Neural progenitor cell (in vitro differentiated cells): Measurements from ENCODE around the gene MMD2. TPM values are rescaled to one million over a fixed set of nuclear protein-coding genes. Genes with fewer than 3 reads are reported as not detected.
A peak's percentile ranks its signal among the peaks of the same experiment; 100 is the strongest.

Source experiments
- DNase-seq: peaks from one replicate; pipeline ENCODE4 v3.0.0-alpha.2; 2016; ENCODE audit warnings: low spot score
- H2AFZ ChIP-seq: fragments of 200-600 bp; sonication (generic); replicated peaks from 2 replicates; pipeline ENCODE4 v1.6.1; 2016; ENCODE audit warnings: antibody characterized with exemption
- H3F3A ChIP-seq: fragments of 200-600 bp; sonication (generic); 2 replicates; pipeline ENCODE4 v1.6.1; 2016; ENCODE audit warnings: antibody characterized with exemption, low read depth
- H3K27ac ChIP-seq: fragments of 200-600 bp; sonication (generic); 2 replicates; pipeline ENCODE4 v1.5.1; 2016; ENCODE audit warnings: mild to moderate bottlenecking
- H3K27me3 ChIP-seq: fragments of 200-600 bp; sonication (generic); 2 replicates; pipeline ENCODE4 v1.6.1; 2016; ENCODE audit warnings: mild to moderate bottlenecking, moderate library complexity
- H3K36me3 ChIP-seq: fragments of 200-600 bp; sonication (generic); 2 replicates; pipeline ENCODE4 v1.5.1; 2016
- H3K4me1 ChIP-seq: fragments of 200-600 bp; sonication (generic); 2 replicates; pipeline ENCODE4 v1.6.1; 2016; ENCODE audit warnings: mixed run types
- H3K4me2 ChIP-seq: fragments of 200-600 bp; sonication (generic); 2 replicates; pipeline ENCODE4 v1.6.1; 2016
- H3K4me3 ChIP-seq: fragments of 200-600 bp; sonication (generic); 2 replicates; pipeline ENCODE4 v1.5.1; 2016
- H3K79me2 ChIP-seq: fragments of 200-600 bp; sonication (generic); 2 replicates; pipeline ENCODE4 v1.6.1; 2016; ENCODE audit warnings: low read depth
- H3K9ac ChIP-seq: fragments of 200-600 bp; sonication (generic); 2 replicates; pipeline ENCODE4 v1.6.1; 2016
- H3K9me3 ChIP-seq: fragments of 200-600 bp; sonication (generic); 2 replicates; pipeline ENCODE4 v1.5.1; 2016; ENCODE audit warnings: low read depth
- H4K20me1 ChIP-seq: fragments of 200-600 bp; sonication (generic); 2 replicates; pipeline ENCODE4 v1.6.1; 2016; ENCODE audit warnings: low read depth
- H3K27ac Mint-ChIP-seq: 3 replicates; pipeline ENCODE4 v1.8.0; 2021; ENCODE audit warnings: mixed read lengths
- H3K27me3 Mint-ChIP-seq: 2 replicates; pipeline ENCODE4 v1.8.0; 2022; ENCODE audit warnings: low read depth, mild to moderate bottlenecking, inconsistent platforms, moderate library complexity, mixed read lengths; ENCODE audit not compliant: insufficient read depth
- H3K36me3 Mint-ChIP-seq: 3 replicates; pipeline ENCODE4 v1.8.0; 2021; ENCODE audit warnings: mixed read lengths
- H3K4me1 Mint-ChIP-seq: 3 replicates; pipeline ENCODE4 v1.8.0; 2021; ENCODE audit warnings: mixed read lengths
- H3K4me3 Mint-ChIP-seq: 3 replicates; pipeline ENCODE4 v1.8.0; 2021; ENCODE audit warnings: mild to moderate bottlenecking, moderate library complexity, mixed read lengths
- H3K9me3 Mint-ChIP-seq: 3 replicates; pipeline ENCODE4 v1.8.0; 2020; ENCODE audit warnings: mixed read lengths
- CTCF ChIP-seq: fragments of 200-600 bp; sonication (generic); IDR thresholded peaks from 2 replicates; pipeline ENCODE4 v1.5.1; 2017; ENCODE audit warnings: antibody characterized with exemption, mild to moderate bottlenecking
- EZH2 ChIP-seq: fragments of 200-600 bp; sonication (generic); IDR thresholded peaks from 2 replicates; pipeline ENCODE4 v1.6.1; 2017; ENCODE audit warnings: antibody characterized with exemption, mild to moderate bottlenecking, moderate library complexity
- EZH2phosphoT487 ChIP-seq: fragments of 200-600 bp; sonication (generic); IDR thresholded peaks from 2 replicates; pipeline ENCODE4 v1.6.1; 2017; ENCODE audit warnings: antibody characterized with exemption
- total RNA-seq: library from RNA; depleted of rRNA; stranded (reverse); fragments of >200 nt; gene quantifications from 2 replicates; pipeline ENCODE4 v1.2.3, GENCODE V29; 2015; ENCODE audit warnings: low replicate concordance

The MMD2 gene
- total RNA-seq, 1 donor from 2014 or later = not detected

GRCh38 chr7:4957847-4958476 is 1.0 kb downstream of the MMD2 start:
- DNase-seq = no peak
- no peaks in the 10 kb centered on the region for H3K36me3 Mint-ChIP-seq

GRCh38 chr7:4951903-4952636 is 6.9 kb downstream of the MMD2 start:
- no peak overlapping the region for H3K27ac ChIP-seq
- no peaks in the 10 kb centered on the region for H3K9me3 ChIP-seq
- no peaks in the 10 kb centered on the region for H3F3A ChIP-seq
- no peak overlapping the region for H3K4me2 ChIP-seq
- peaks cover 8% of the 10 kb centered on the region for H3K9me3 Mint-ChIP-seq
- H3K27me3 ChIP-seq = peaks cover 24% of the 10 kb centered on the region
- H3K36me3 Mint-ChIP-seq = no peaks in the 10 kb centered on the region
- H3K4me3 ChIP-seq = no peak overlapping the region
- no peaks in the 10 kb centered on the region for H3K36me3 ChIP-seq
- H3K79me2 ChIP-seq = no peaks in the 10 kb centered on the region
- no peak overlapping the region for H3K4me3 Mint-ChIP-seq
- peaks cover 24% of the 10 kb centered on the region for H3K27me3 Mint-ChIP-seq
- no peak overlapping the region for H3K9ac ChIP-seq
- TF ChIP-seq EZH2phosphoT487 (no peak), CTCF (no peak), EZH2 (no peak)
- no peaks in the 10 kb centered on the region for H4K20me1 ChIP-seq
- no peaks in the 10 kb centered on the region for H3K4me1 Mint-ChIP-seq
- H2AFZ ChIP-seq = no peak overlapping the region
- peak overlapping the region; percentile 69 for H3K27ac Mint-ChIP-seq
- peak; percentile 65 for DNase-seq
- H3K4me1 ChIP-seq = no peaks in the 10 kb centered on the region

More at GRCh38 chr7:4957847-4958476, 1.0 kb downstream of the MMD2 start:
- Histone ChIP-seq H2AFZ (peak overlapping the region; percentile 82), H3K4me2 (peak overlapping the region; percentile 96), H3K27ac (no peak overlapping the region), H3F3A (peaks cover 8% of the 10 kb centered on the region), H4K20me1 (no peaks in the 10 kb centered on the region), H3K9ac (no peak overlapping the region), H3K9me3 (no peaks in the 10 kb centered on the region), H3K79me2 (no peaks in the 10 kb centered on the region), H3K4me3 (peak overlapping the region; percentile 65), H3K27me3 (peaks cover 52% of the 10 kb centered on the region), H3K4me1 (no peaks in the 10 kb centered on the region), H3K36me3 (no peaks in the 10 kb centered on the region)
- TF ChIP-seq CTCF (no peak), EZH2 (no peak), EZH2phosphoT487 (no peak)
- Mint-ChIP-seq H3K4me1 (peaks cover 5% of the 10 kb centered on the region), H3K9me3 (no peaks in the 10 kb centered on the region), H3K27ac (peak overlapping the region; percentile 7), H3K4me3 (peak overlapping the region; percentile 90), H3K27me3 (peaks cover 29% of the 10 kb centered on the region)

GRCh38 chr7:4951304-4951703 is 7.7 kb downstream of the MMD2 start:
- Histone ChIP-seq H3K36me3 (no peaks in the 10 kb centered on the region), H4K20me1 (no peaks in the 10 kb centered on the region), H3K4me1 (no peaks in the 10 kb centered on the region), H3K4me2 (no peak overlapping the region), H3K4me3 (no peak overlapping the region), H3K9ac (no peak overlapping the region), H3F3A (no peaks in the 10 kb centered on the region), H3K27ac (no peak overlapping the region), H2AFZ (no peak overlapping the region), H3K9me3 (no peaks in the 10 kb centered on the region), H3K27me3 (peaks cover 16% of the 10 kb centered on the region), H3K79me2 (no peaks in the 10 kb centered on the region)
- Mint-ChIP-seq H3K36me3 (no peaks in the 10 kb centered on the region), H3K27me3 (peaks cover 21% of the 10 kb centered on the region), H3K9me3 (peaks cover 9% of the 10 kb centered on the region), H3K4me3 (no peak overlapping the region), H3K4me1 (no peaks in the 10 kb centered on the region), H3K27ac (no peak overlapping the region)
- no peak for DNase-seq
- TF ChIP-seq CTCF (no peak), EZH2 (no peak), EZH2phosphoT487 (no peak)
